GM19035 (cell line): ENCODE data around the gene C1orf159.

Experiments used
- ATAC-seq: cut with Tn5 transposase; IDR thresholded peaks from one replicate; pipeline ENCODE4 v1.9.1; 2021; ENCODE audit not compliant: unreplicated experiment

C1orf159 gene

GRCh38 chr1:1094981-1095380, 20.9 kb downstream of the C1orf159 start:
- no peak for ATAC-seq

DNA sequence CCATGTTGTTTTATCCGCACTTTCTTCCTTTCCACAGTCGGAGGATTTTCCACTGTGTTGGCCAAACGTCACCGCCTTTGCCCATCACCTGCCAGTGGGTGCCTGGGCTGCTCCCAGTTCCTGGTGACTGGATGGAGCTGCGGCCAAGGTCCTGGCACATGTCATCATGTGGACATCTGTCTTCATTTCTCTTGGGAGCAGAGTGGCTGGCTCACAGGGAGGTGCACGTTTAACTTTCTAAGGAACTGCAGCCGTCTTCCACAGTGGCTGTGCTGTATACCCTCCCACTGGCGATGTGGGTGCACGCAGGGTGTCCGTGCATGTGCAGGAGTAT, 22.3 kb downstream of the C1orf159 start:
- ATAC-seq, result no peak

DNA sequence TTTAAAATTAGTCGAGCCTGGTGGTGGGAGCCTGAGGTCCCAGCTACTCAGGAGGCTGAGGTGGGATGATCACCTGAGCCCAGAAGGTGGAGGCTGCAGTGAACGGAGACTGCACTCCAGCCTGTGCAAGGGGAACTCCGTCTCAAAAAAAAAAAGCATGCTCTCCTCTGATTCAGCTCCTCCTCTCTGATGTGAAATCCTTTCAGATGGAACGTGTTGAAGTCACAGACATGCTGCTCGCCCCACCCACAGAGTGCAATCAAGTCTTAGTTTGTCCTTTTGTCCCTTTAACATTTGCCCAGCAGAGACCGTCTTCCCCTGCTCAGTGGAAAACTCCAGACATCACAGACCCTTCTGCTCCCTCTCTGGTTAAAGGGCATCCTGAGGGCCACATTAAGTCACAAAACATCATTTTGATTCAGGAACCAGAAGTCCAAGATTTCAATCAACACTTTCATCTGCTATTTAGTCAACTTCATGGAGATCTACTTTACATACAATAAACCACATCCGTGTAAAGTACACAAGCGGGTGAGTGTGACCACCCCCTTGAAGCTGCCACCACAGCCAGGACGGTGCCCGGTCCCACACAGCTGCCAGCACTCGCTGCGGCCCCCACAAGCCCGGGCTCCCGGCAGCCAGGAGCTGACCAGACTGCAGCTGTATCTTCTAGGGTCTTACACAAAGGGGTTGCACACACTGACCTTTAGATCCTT, 22.8 kb downstream of the C1orf159 start:
- ATAC-seq, result no peak

- no peak for ATAC-seq
These were observed 23.6 kb downstream of the C1orf159 start for GRCh38 chr1:1092149-1092855.

DNA sequence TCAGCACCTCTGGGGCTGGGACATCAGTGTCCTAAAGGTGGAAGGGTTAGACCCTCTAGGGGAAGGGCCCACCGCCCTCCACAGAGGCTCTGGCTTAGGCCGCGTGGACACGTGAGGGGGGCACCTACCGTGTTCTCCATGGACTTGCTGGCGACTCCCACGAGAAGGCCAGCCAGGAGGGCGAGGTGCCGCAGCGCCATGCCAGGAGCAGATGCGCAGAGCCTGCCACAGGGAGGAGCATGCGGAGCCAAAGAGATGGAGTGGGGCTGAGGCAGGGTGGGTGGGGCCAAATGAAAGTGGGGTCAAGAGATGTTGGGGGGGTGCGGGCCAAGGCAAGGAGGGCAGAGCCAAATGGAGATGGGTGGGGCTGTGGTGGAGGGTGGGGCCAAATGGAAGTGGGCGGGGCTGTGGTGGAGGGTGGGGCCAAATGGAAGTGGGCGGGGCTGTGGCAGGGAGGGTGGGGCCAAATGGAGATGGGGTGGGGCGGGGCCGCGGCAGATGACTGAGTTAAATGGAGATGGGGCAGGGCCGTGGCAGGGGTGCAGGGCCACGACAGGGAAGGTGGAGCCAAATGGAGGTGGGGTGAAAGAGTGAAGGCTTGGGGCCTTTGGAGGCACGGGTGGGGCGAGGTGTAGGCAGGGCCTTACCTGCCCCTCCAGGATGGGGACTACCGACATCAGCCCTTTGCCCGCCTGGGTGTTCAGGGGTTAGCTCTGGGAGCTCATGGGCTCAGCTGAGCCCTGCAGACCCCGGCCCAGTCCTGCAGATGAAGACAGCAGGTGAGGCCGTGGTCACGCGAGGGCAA, 24.3 kb downstream of the C1orf159 start:
- no peak for ATAC-seq

- ATAC-seq, result no peak
These were observed 25.2 kb downstream of the C1orf159 start for GRCh38 chr1:1090424-1091343.

GRCh38 chr1:1089731-1090423, 26.0 kb downstream of the C1orf159 start:
- ATAC-seq, result no peak

- no peak for ATAC-seq
These were observed 26.8 kb downstream of the C1orf159 start for GRCh38 chr1:1088801-1089680.

GRCh38 chr1:1088029-1088800, 27.7 kb downstream of the C1orf159 start:
- no peak for ATAC-seq

- no peak for ATAC-seq
These were observed 28.4 kb downstream of the C1orf159 start for GRCh38 chr1:1087351-1088028.

- ATAC-seq, result no peak
These were observed 29.0 kb downstream of the C1orf159 start for GRCh38 chr1:1086911-1087341.

DNA sequence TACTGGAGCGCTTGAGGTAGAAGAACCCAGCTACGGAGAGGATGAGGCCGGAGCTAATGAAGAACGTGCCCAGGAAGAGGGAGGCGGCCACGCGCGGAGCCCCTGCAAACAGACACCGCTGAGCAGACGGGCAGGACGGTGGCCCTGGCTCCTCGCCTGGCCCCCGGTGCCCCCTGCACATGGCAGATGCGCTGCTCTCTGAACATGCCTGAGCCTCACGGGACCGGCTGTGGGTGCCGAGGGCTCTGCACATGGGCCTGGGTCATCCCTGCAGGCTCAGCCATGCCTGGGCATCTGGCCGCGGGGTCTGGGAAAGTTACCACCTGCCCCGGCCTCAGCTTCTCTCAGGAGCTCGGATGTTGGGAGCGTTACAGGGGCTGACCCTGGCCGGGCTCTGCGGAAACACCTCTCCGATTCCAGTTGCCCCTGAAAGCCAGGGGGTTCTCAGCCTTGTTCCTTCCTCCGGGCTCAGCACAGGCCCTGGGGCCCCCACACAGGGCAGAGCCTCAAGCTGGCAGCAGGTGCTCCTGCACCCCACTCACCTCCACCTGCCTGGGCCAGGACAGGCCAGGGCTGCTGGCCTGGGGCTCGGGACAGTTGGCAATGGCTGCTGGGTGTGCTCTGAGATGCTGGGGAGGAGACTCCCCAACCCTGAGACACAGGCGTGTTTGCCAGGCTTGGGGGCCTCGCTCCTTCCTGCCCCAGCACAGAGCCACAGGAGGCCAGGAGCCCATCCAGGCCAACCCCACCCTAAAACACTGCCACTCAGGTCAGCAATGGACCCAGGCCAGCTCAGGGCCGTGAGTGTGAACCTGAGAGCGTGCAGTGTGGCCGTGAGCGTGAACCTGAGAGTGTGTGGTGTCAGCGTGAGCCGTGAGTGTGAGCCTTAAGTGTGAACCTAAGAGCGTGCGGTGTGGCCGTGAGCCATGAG, 29.7 kb downstream of the C1orf159 start:
- ATAC-seq, result no peak

GRCh38 chr1:1085171-1085841, 30.6 kb downstream of the C1orf159 start:
- ATAC-seq, result no peak

GRCh38 chr1:1084372-1085170, 31.3 kb downstream of the C1orf159 start:
- ATAC-seq, result no peak
